Subcutaneous adipose tissue (tissue), 4 donors: ENCODE measurements around the gene ZNF839. TPM values are rescaled to one million over a fixed set of nuclear protein-coding genes. Genes with fewer than 3 reads are reported as not detected.

Experiments used
- total RNA-seq, 4 donors: library from RNA; depleted of rRNA; stranded (reverse); fragments of >200 nt; gene quantifications; one replicate each; pipeline ENCODE4 v1.1.0, GENCODE V29; 2016
- TF ChIP-seq, protein P1 (sequence below): fragments of 450-650 bp; IDR thresholded peaks from one replicate; pipeline ENCODE4 v1.5.1; 2016; ENCODE audit warnings: low read depth, mild to moderate bottlenecking, control low read depth, antibody characterized with exemption, moderate library complexity

Gene ZNF839
- total RNA-seq, 4 donors from 2014 or later = 7.3 to 17.7 (median 8.9) TPM

- TF ChIP-seq, protein P1, sequence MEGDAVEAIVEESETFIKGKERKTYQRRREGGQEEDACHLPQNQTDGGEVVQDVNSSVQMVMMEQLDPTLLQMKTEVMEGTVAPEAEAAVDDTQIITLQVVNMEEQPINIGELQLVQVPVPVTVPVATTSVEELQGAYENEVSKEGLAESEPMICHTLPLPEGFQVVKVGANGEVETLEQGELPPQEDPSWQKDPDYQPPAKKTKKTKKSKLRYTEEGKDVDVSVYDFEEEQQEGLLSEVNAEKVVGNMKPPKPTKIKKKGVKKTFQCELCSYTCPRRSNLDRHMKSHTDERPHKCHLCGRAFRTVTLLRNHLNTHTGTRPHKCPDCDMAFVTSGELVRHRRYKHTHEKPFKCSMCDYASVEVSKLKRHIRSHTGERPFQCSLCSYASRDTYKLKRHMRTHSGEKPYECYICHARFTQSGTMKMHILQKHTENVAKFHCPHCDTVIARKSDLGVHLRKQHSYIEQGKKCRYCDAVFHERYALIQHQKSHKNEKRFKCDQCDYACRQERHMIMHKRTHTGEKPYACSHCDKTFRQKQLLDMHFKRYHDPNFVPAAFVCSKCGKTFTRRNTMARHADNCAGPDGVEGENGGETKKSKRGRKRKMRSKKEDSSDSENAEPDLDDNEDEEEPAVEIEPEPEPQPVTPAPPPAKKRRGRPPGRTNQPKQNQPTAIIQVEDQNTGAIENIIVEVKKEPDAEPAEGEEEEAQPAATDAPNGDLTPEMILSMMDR = no peak
Observed at GRCh38 chr14:102280376-102280962, 39.1 kb upstream of the ZNF839 start.

GRCh38 chr14:102282751-102283465 is 36.6 kb upstream of the ZNF839 start:
- TF ChIP-seq, protein P1 = no peak

DNA sequence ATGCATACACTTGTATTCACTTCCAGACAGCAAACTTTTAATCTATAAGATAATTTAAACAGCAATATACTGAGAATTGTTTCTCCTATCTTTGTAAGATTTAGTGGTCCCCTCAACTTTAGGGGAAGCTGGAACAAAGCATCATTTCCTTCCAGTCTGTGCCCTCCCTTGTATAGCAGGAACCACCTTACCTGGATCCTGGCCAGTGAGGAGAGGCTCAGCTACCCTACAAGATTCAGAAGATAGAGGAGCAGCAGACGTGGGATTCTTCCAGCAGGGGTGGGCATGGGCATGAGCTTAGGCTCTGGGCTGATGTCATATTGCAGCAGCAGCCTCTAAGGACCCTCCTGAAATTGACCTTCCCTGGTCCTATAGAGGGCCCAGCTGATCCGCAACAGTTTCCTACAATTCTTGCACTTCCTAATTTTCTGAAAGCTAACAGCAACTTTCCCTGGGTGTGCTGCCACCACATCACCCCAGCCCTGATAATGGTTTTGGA is 35.9 kb upstream of the ZNF839 start:
- TF ChIP-seq, protein P1 = no peak

DNA sequence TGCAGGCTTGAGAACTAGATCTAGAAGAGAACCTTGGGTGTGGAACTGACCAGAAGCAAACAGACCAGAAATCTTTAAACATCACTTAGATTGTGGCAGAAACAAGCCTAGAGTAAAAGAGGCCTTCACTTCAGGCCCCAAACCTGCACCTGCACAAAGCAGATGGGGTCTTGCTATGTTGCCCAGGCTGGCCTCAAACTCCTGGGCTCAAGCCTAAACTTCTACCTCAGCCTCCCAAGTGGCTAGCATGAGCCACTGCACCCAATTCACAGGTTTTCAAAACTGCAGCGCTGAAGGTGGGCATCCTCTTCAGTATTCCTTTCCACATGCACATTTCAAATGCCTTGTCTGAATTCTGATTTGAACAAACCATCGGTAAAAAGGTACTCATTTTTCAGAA is 34.4 kb upstream of the ZNF839 start:
- TF ChIP-seq, protein P1 = no peak

GRCh38 chr14:102288139-102288538 is 31.4 kb upstream of the ZNF839 start:
- TF ChIP-seq, protein P1 = no peak

- TF ChIP-seq, protein P1 = no peak
Observed at GRCh38 chr14:102292441-102292840, 27.1 kb upstream of the ZNF839 start.

GRCh38 chr14:102293781-102294180 is 25.8 kb upstream of the ZNF839 start:
- TF ChIP-seq, protein P1 = no peak
